Effector memory CD8-positive, alpha-beta T cell (primary cell): ENCODE results near the gene CLPSL2.
A peak's percentile ranks its signal among the peaks of the same experiment; 100 is the strongest.

Source experiments
- ATAC-seq: fragments of 150-1000 bp; cut with Tn5 transposase; replicated peaks from 2 replicates; pipeline ENCODE4 v1.10.0; 2021; ENCODE audit warnings: mild to moderate bottlenecking, moderate library complexity
- DNase-seq, 3 experiments: peaks; one replicate each; pipeline ENCODE4 v3.0.0; 2021
- H3K27ac Mint-ChIP-seq, 2 donors: one replicate each; pipeline ENCODE4 v1.8.0; 2022; ENCODE audit warnings: mild to moderate bottlenecking in 2 of 2, mixed read lengths in 2 of 2, moderate library complexity in 2 of 2
- H3K27me3 Mint-ChIP-seq, 2 donors: one replicate each; pipeline ENCODE4 v1.8.0; 2022; ENCODE audit warnings: mixed read lengths in 2 of 2
- H3K36me3 Mint-ChIP-seq: one replicate; pipeline ENCODE4 v1.8.0; 2022; ENCODE audit warnings: mild to moderate bottlenecking, moderate library complexity, mixed read lengths; ENCODE audit not compliant: insufficient read depth
- H3K4me1 Mint-ChIP-seq, 2 donors: one replicate each; pipeline ENCODE4 v1.8.0; 2022; ENCODE audit warnings: low read depth in 2 of 2, mixed read lengths in 2 of 2
- H3K4me3 Mint-ChIP-seq, 2 donors: one replicate each; pipeline ENCODE4 v1.8.0; 2022; ENCODE audit warnings: mild to moderate bottlenecking in 2 of 2, mixed read lengths in 2 of 2, moderate library complexity in 2 of 2
- H3K9me3 Mint-ChIP-seq, 2 donors: one replicate each; pipeline ENCODE4 v1.8.0; 2022; ENCODE audit warnings: mixed read lengths in 2 of 2

Gene CLPSL2

GRCh38 chr6:35804996-35805736 is 28.8 kb downstream of the CLPSL2 start, which contains the start of gene LHFPL5:
Gene LHFPL5, plus strand, starts transcription at chr6:35805352. Its CDS starts 319 bp downstream, at chr6:35805671.
- ATAC-seq = peak; percentile 66
- peaks cover 29 to 45% of the 10 kb centered on the region in 2 donors for H3K27me3 Mint-ChIP-seq
- no peak within 1 kb of the TSS for H3K4me3 Mint-ChIP-seq
- no peak within 1 kb of the TSS for H3K27ac Mint-ChIP-seq
- no peaks in the 10 kb centered on the region for H3K36me3 Mint-ChIP-seq
- peak; percentile 25 to 32 (median 31) for DNase-seq
- no peaks in the 10 kb centered on the region for H3K9me3 Mint-ChIP-seq
- peaks cover 6 to 7% of the 10 kb centered on the region in 2 donors for H3K4me1 Mint-ChIP-seq

GRCh38 chr6:35808688-35809087 is 32.3 kb downstream of the CLPSL2 start:
- peaks cover 29 to 54% of the 10 kb centered on the region in 2 donors for H3K27me3 Mint-ChIP-seq
- no peak overlapping the region for H3K27ac Mint-ChIP-seq
- H3K4me1 Mint-ChIP-seq = peaks cover 13 to 14% of the 10 kb centered on the region in 2 donors
- DNase-seq = no peak
- ATAC-seq = no peak
- no peak overlapping the region for H3K4me3 Mint-ChIP-seq
- no peaks in the 10 kb centered on the region for H3K9me3 Mint-ChIP-seq
- H3K36me3 Mint-ChIP-seq = no peaks in the 10 kb centered on the region

DNA sequence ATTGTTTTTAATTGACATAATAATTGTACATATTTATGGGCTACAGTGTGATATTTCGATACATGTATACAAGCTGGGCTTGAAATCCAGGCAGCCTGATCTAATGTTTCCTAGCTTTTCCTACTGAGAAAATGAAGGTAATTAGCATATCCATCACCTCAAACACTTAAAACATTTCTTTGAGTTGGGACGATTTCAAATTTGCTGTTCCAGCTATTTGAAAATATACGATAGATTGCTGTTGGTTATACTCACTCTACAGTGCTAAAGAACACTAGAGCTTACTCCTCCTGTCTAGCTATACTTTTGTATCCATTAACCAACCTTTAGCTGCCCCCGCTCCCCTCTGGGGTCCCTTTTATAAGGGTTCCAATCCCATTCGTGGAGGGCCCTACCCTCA is 33.4 kb downstream of the CLPSL2 start:
- peaks cover 29 to 49% of the 10 kb centered on the region in 2 donors for H3K27me3 Mint-ChIP-seq
- ATAC-seq (no peak), DNase-seq (no peak)
- no peak overlapping the region for H3K4me3 Mint-ChIP-seq
- no peak overlapping the region for H3K27ac Mint-ChIP-seq
- no peaks in the 10 kb centered on the region for H3K36me3 Mint-ChIP-seq
- peaks cover 13% of the 10 kb centered on the region in 2 donors for H3K4me1 Mint-ChIP-seq
- H3K9me3 Mint-ChIP-seq = no peaks in the 10 kb centered on the region

DNA sequence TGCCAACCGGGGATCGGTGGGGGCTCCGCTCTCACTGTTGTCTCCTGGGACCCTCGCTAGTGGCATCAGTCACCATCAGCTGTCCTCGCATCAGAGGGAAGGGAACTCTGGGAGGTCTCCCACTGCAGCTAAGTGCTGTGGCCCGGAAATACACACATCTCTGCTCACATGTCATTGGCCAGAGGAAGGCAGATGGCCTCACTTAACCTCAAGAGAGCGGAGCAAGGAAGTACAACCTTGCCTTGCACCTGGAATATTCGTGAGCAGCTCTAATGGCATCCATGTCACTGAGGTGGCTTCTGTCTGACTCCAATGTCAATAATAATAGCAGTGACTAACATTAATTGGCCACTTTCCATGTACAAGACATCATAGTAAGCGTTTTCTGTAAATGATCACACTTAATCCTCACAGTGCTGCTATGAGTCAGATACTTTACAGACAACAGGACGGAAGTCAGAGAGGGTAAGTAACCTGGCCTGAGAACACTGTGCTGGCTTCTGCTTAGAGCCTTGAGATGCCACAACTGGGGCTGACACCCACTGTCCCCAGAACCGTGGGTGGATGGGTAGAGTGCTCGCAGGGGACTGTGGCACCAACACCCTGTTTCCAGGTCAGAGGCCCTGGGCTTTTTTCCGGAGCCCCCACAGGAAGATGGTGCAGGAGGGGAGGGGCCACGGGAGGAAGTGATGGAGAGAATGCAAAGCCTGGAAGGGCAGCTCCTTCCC is 34.7 kb downstream of the CLPSL2 start:
- Mint-ChIP-seq H3K4me3 (peak overlapping the region; percentile 6 to 53), H3K4me1 (peaks cover 7 to 8% of the 10 kb centered on the region in 2 donors), H3K36me3 (no peaks in the 10 kb centered on the region), H3K27ac (peak overlapping the region; percentile 75 to 83), H3K9me3 (no peaks in the 10 kb centered on the region), H3K27me3 (peaks cover 21 to 44% of the 10 kb centered on the region in 2 donors)
- ATAC-seq (peak; percentile 50), DNase-seq (no peak)

DNA sequence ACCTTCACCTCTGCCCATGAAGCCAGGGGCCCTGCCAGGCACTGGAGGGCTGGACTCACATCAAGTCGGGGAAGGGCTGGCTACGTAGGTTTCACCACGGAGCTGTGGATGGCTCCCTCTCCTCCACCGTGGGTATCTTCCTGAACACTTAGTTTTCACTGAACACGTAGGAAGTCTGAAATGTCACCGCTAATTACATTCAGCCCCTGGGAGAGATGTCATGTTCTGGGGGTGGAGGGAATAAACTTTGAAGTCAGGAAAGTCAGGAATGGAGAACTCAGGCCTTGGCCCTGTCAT is 35.2 kb downstream of the CLPSL2 start:
- DNase-seq = no peak
- Mint-ChIP-seq H3K9me3 (no peaks in the 10 kb centered on the region), H3K4me1 (peaks cover 7 to 8% of the 10 kb centered on the region in 2 donors), H3K4me3 (no peak overlapping the region), H3K27me3 (peaks cover 16 to 39% of the 10 kb centered on the region in 2 donors), H3K36me3 (no peaks in the 10 kb centered on the region), H3K27ac (peak overlapping the region; percentile 75 to 83)
- no peak for ATAC-seq

- H3K4me3 Mint-ChIP-seq = no peak overlapping the region
- peaks cover 7 to 21% of the 10 kb centered on the region in 2 donors for H3K27me3 Mint-ChIP-seq
- no peak for ATAC-seq
- H3K36me3 Mint-ChIP-seq = no peaks in the 10 kb centered on the region
- DNase-seq = no peak
- no peaks in the 10 kb centered on the region for H3K9me3 Mint-ChIP-seq
- no peaks in the 10 kb centered on the region for H3K4me1 Mint-ChIP-seq
- H3K27ac Mint-ChIP-seq = no peak overlapping the region
These were observed 41.1 kb downstream of the CLPSL2 start for GRCh38 chr6:35817515-35817914.

DNA sequence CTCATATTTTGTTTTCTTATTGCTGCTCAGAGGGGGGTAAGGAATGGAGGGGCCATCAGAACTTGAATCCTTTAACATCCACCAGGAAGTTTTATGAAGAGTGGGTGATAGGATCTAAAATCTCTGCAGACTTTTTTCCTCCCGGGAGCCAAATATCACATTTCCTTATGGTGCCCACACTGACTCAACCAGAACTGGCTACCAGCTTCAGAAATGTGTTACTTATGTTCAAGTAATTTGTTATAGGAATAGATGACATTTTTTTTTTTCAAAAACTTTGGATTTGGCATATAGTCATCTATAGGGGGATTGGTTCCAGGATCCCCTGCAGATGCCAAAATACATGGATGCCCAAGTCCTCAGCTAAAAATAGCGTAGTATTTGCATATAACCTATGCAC is 47.2 kb downstream of the CLPSL2 start:
- no peak for ATAC-seq
- H3K4me1 Mint-ChIP-seq = no peaks in the 10 kb centered on the region
- peaks cover 7 to 12% of the 10 kb centered on the region in 2 donors for H3K27me3 Mint-ChIP-seq
- H3K4me3 Mint-ChIP-seq = no peak overlapping the region
- no peaks in the 10 kb centered on the region for H3K9me3 Mint-ChIP-seq
- no peak for DNase-seq
- no peaks in the 10 kb centered on the region for H3K36me3 Mint-ChIP-seq
- H3K27ac Mint-ChIP-seq = no peak overlapping the region

- ATAC-seq = no peak
- H3K9me3 Mint-ChIP-seq = no peaks in the 10 kb centered on the region
- no peak overlapping the region for H3K27ac Mint-ChIP-seq
- peaks cover 0 to 1% of the 10 kb centered on the region in 2 donors for H3K27me3 Mint-ChIP-seq
- no peak overlapping the region for H3K4me3 Mint-ChIP-seq
- no peaks in the 10 kb centered on the region for H3K4me1 Mint-ChIP-seq
- DNase-seq = no peak
- no peaks in the 10 kb centered on the region for H3K36me3 Mint-ChIP-seq
These were observed 48.3 kb downstream of the CLPSL2 start for GRCh38 chr6:35824552-35825192.
